Lower leg skin (tissue), 3 donors: ENCODE measurements around the gene AGBL5.

ENCODE experiments used
- CTCF ChIP-seq, 3 donors: fragments of 450-650 bp; IDR thresholded peaks; one replicate each; pipeline ENCODE4 v1.5.1; 2016; ENCODE audit warnings: antibody characterized with exemption in 3 of 3, mild to moderate bottlenecking in 3 of 3, moderate library complexity in 2 of 3
- POLR2A ChIP-seq, 2 donors: fragments of 450-650 bp; IDR thresholded peaks; one replicate each; pipeline ENCODE4 v1.6.1; 2016 to 2017; ENCODE audit warnings: antibody characterized with exemption in 2 of 2, mild to moderate bottlenecking in 1 of 2, moderate library complexity in 1 of 2

GRCh38 chr2:27041752-27042151, 9.7 kb upstream of the AGBL5 start:
- TF ChIP-seq POLR2A (IDR thresholded peaks at IDR 0.05) (no peak), CTCF (IDR thresholded peaks at IDR 0.05) (no peak)
